Measurements from ENCODE around the gene NPIPA7. TPM values are rescaled to one million over a fixed set of nuclear protein-coding genes. Genes with fewer than 3 reads are reported as not detected.
"Not testable (repeated sequence)": the region's sequence is repeated elsewhere in the genome, so short reads cannot be mapped to it uniquely, and the experiment has no call there.

NPIPA7 gene
- polyA plus RNA-seq, 1 experiment = 18.8 TPM

DNA sequence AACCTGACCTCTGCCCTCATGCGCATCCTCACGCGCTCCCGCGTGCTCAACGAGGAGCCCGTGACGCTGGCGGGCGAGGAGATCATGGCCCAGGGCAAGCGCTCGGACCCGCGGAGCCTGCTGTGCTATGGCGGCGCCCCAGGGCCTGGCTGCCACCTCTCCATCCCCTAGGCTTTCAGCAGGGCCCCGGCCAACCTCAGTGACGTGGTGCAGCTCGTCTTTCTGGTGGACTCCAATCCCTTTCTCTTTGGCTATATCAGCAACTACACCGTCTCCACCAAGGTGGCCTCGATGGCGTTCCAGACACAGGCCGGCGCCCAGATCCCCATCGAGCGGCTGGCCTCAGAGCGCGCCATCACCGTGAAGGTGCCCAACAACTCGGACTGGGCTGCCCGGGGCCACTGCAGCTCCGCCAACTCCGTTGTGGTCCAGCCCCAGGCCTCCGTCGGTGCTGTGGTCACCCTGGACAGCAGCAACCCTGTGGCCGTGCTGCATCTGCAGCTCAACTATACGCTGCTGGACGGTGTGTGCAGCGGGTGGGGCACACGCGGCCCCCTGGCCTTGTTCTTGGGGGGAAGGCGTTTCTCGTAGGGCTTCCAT, 7.7 kb upstream of the NPIPA7 start:
- DNase-seq (ENCODE audit: low read depth); POLR2A ChIA-PET; H3K36me3 ChIP-seq (ENCODE audit: control insufficient read depth, insufficient read depth, low read length); H3K4me3 ChIP-seq (ENCODE audit: low read depth, low read length); CTCF ChIA-PET; H3K27me3 ChIP-seq (ENCODE audit: control insufficient read depth, insufficient read depth, low read length): not testable (repeated sequence)

DNA sequence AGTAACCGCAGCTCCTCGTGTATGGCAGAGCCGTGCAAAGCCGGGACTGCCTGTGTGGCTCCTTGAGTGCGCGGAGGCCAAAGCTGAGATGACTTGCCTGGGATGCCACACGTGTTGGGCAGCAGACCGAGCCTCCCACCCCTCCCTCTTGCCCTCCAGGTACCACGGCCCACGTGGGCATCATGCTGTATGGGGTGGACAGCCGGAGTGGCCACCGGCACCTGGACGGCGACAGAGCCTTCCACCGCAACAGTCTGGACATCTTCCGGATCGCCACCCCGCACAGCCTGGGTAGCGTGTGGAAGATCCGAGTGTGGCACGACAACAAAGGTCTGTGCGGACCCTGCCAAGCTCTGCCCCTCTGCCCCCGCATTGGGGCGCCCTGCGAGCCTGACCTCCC, 4.7 kb upstream of the NPIPA7 start:
- H3K27me3 ChIP-seq (ENCODE audit: control insufficient read depth, insufficient read depth, low read length); H3K4me3 ChIP-seq (ENCODE audit: low read depth, low read length); H3K36me3 ChIP-seq (ENCODE audit: control insufficient read depth, insufficient read depth, low read length); DNase-seq (ENCODE audit: low read depth); POLR2A ChIA-PET; CTCF ChIA-PET: not testable (repeated sequence)

DNA sequence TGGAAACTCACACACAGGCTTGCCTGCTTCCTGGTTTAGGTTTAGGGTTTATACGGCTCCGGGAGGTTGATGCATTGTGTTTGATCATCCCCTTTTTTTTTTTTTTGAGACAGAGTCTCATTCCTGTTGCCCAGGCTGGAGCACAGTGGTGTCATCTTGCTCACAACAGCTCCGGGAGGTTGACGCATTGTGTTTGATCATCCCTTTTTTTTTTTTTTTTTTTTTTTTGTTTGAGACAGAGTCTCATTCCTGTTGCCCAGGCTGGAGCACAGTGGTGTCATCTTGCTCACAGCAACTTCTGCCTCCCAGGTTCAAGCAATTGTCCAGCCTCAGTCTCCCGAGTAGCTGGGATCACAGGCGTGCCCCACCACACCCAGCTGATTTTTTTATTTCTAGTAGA, 20.7 kb downstream of the NPIPA7 start:
- POLR2A ChIA-PET; H3K4me3 ChIP-seq (ENCODE audit: low read depth, low read length); H3K36me3 ChIP-seq (ENCODE audit: control insufficient read depth, insufficient read depth, low read length); H3K27me3 ChIP-seq (ENCODE audit: control insufficient read depth, insufficient read depth, low read length); DNase-seq (ENCODE audit: low read depth); CTCF ChIA-PET: not testable (repeated sequence)

DNA sequence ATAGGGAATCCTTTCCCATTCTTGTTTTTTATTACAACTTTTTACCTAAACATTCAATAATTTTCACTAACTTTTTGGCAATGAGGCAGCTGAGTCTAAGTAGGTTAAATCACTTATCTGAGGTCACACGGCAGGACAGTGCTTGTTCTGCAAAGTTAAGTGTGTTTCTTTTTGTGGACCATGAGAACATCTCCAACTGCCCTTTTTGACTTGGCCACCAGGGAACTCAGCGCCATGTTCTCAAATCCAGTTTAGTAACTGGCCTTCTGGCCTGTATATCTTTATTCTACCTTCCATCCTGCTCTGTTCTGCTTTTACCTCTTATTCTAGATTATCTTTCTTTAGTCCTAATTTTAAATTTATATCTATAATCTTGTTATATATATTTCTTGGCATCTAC, 23.4 kb downstream of the NPIPA7 start:
- CTCF ChIA-PET, POLR2A ChIA-PET: not testable (repeated sequence)

DNA sequence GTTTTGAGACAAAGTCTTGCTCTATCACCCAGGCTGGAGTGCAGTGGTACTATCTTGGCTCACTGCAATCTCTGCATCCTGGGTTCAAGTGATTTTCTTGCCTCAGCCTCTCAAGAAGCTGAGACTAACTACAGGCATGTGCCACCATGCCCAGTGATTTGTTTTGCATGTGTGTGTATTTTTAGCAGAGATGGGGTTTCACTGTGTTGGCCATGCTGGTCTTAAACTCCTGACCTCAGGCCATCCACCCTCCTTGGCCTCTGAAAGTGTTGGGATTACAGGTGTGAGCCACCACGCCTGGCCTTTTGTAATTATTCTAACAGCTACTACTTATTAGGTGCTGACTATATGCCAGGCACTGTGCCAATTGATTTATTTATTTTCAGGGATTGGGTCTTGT, 25.3 kb downstream of the NPIPA7 start:
- CTCF ChIA-PET; POLR2A ChIA-PET; H3K27me3 ChIP-seq (ENCODE audit: control insufficient read depth, insufficient read depth, low read length): not testable (repeated sequence)

More for the DNA sequence above, 23.4 kb downstream of the NPIPA7 start:
- DNase-seq (ENCODE audit: low read depth); H3K27me3 ChIP-seq (ENCODE audit: control insufficient read depth, insufficient read depth, low read length); H3K4me3 ChIP-seq (ENCODE audit: low read depth, low read length); H3K36me3 ChIP-seq (ENCODE audit: control insufficient read depth, insufficient read depth, low read length): not testable (repeated sequence)

DNA sequence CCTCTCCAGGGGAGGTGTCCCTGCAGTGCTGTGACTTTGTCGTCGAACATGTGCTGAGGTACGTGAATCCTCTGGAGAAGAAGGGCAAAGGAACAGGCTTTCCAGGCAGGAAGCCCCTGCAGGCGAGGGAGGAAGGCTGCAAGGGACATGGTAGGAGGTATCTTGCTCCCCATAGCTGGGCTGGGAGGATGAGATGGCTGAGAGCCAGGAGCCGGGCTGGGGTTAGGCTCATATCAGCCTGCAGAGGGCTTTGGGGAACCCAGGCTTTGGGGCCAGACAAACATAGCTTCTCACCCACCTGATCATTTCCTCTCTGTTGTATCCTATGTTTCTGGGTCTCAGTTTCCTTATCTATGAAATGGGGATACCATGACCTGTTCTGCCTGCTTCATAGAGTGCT, 26.5 kb downstream of the NPIPA7 start:
- H3K27me3 ChIP-seq (ENCODE audit: control insufficient read depth, insufficient read depth, low read length); H3K4me3 ChIP-seq (ENCODE audit: low read depth, low read length); POLR2A ChIA-PET; H3K36me3 ChIP-seq (ENCODE audit: control insufficient read depth, insufficient read depth, low read length); CTCF ChIA-PET; DNase-seq (ENCODE audit: low read depth): not testable (repeated sequence)

More for the DNA sequence above, 25.3 kb downstream of the NPIPA7 start:
- H3K4me3 ChIP-seq (ENCODE audit: low read depth, low read length); H3K36me3 ChIP-seq (ENCODE audit: control insufficient read depth, insufficient read depth, low read length); DNase-seq (ENCODE audit: low read depth): not testable (repeated sequence)

DNA sequence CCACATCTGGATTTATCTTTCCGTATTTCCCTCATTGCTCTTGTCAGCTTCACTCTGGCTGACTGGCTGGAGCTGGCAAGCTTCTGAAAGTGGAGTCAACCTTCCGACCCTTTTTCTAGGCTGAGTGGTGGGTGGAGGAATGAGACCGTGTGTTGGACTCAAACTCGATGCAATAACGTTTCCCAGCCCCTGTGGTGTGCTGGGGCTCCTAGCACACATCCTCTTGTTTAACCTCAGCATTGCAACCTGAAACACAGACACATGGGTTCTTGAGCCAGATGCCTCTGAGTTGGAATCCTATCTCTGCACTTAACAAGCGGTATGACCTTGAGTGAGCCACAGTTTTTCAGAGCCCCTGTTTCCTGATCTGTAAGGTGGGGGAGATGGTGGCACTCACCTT, 29.5 kb downstream of the NPIPA7 start:
- DNase-seq (ENCODE audit: low read depth); H3K36me3 ChIP-seq (ENCODE audit: control insufficient read depth, insufficient read depth, low read length); POLR2A ChIA-PET; CTCF ChIA-PET; H3K27me3 ChIP-seq (ENCODE audit: control insufficient read depth, insufficient read depth, low read length); H3K4me3 ChIP-seq (ENCODE audit: low read depth, low read length): not testable (repeated sequence)

DNA sequence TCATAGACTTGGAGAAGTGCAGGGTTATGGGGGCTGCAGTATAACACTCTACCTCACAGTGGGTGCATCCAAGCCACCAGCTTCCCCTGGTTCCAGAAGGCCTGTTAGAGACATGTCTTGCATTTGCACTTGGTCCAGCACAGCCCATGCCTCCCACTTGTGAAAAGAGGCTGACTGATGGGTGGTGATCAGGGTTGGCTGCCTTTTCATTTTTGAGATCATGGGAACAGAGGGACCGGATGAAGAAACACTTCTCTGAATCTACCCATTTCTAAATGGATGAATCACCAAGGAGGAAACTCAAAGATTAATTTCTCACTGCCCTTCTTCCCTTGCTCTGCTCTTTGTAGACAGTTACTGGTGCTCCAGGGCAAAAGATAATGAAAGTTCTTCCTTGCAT, 34.8 kb downstream of the NPIPA7 start:
- H3K27me3 ChIP-seq (ENCODE audit: control insufficient read depth, insufficient read depth, low read length); H3K36me3 ChIP-seq (ENCODE audit: control insufficient read depth, insufficient read depth, low read length); CTCF ChIA-PET; H3K4me3 ChIP-seq (ENCODE audit: low read depth, low read length); DNase-seq (ENCODE audit: low read depth); POLR2A ChIA-PET: not testable (repeated sequence)

DNA sequence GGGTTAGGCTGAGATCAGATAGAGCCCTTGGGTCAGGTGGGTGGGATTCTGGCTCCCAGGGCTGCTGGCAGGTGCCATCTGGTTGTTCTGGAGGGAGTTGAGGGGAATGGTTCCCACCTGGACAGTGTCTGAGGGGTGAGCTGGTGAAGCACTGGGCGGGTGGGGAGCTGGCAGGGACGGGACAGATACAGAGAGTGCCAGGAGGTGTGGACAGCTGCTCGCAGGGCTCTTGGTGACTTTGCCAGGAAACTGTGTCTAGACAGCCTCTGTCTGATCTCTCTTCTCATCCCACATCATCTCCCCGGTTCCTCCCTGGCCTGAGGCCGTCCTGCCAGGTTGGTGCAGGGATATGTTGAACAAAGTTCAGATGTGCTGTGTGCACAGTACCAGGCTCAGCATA, 38.1 kb downstream of the NPIPA7 start:
- DNase-seq (ENCODE audit: low read depth); POLR2A ChIA-PET; CTCF ChIA-PET; H3K27me3 ChIP-seq (ENCODE audit: control insufficient read depth, insufficient read depth, low read length); H3K4me3 ChIP-seq (ENCODE audit: low read depth, low read length); H3K36me3 ChIP-seq (ENCODE audit: control insufficient read depth, insufficient read depth, low read length): not testable (repeated sequence)

DNA sequence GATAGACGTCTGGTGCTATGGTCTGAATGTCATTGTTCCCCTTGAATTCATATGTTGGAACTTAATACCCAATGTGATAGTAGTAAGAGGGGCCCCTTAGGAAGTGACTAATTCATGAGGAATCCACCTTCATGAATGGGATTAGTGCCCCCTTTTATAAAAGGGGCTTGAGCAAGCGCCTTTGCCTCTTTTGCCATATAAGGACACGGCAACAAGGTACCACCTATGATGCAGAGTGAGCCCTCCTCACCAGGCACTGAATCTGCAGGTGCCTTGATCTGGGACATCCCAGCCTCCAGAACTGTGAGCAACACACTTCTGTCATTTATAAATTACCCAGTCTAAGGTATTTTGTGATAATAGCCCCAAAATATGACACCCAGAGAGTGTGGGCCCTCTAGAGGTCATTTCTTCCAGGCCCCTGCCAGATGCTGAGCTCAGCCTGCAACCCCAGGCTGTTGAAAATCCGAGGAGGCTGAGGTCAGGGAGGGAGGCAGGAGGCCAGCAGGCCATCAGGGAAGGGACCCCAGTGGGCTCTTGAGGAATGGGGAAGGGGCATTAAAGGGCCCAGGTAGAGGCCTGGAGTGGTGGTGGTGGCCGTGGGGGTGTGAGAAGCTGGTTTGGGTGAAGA, 39.1 kb downstream of the NPIPA7 start:
- H3K36me3 ChIP-seq (ENCODE audit: control insufficient read depth, insufficient read depth, low read length); DNase-seq (ENCODE audit: low read depth); CTCF ChIA-PET; H3K27me3 ChIP-seq (ENCODE audit: control insufficient read depth, insufficient read depth, low read length); H3K4me3 ChIP-seq (ENCODE audit: low read depth, low read length); POLR2A ChIA-PET: not testable (repeated sequence)

DNA sequence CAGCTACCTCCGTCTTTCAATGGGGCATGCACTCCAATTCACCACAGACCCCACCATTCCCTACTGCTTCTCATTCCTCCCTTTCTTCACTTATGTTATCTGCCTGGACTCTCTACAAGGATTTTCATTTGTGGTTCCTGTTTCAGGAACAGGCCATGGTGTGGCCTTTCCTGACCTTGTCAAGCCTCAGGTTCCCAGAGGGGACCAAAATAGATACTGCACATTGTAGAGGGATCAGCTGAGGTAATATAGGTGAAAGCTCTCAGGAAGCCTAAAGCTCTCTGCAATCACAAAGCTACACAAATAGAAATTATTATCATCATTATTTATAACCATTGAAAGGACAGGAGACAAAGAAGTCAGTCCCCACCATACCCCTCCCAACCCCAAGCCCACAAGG, 41.6 kb downstream of the NPIPA7 start:
- POLR2A ChIA-PET; DNase-seq (ENCODE audit: low read depth); H3K4me3 ChIP-seq (ENCODE audit: low read depth, low read length); H3K36me3 ChIP-seq (ENCODE audit: control insufficient read depth, insufficient read depth, low read length); H3K27me3 ChIP-seq (ENCODE audit: control insufficient read depth, insufficient read depth, low read length); CTCF ChIA-PET: not testable (repeated sequence)

DNA sequence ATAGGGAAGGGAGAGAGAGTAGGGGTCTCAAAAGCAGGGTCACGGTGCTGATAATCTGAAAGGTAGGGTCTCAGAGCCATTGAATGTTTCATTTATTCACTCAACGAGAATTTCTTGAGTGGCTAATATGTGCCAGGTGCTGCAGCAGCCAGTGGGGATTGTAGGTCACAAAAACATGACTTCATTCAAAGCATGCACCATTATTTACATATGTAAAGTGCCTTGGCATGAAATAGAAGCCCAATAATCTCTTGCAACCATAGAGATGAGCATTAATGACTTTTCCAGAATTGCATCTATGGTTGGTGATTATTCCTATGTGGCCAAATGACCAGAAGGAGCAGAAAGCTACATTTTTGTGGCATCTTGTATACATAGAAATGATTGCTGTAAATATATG, 46.2 kb downstream of the NPIPA7 start:
- POLR2A ChIA-PET; H3K36me3 ChIP-seq (ENCODE audit: control insufficient read depth, insufficient read depth, low read length); H3K4me3 ChIP-seq (ENCODE audit: low read depth, low read length); H3K27me3 ChIP-seq (ENCODE audit: control insufficient read depth, insufficient read depth, low read length); CTCF ChIA-PET; DNase-seq (ENCODE audit: low read depth): not testable (repeated sequence)

DNA sequence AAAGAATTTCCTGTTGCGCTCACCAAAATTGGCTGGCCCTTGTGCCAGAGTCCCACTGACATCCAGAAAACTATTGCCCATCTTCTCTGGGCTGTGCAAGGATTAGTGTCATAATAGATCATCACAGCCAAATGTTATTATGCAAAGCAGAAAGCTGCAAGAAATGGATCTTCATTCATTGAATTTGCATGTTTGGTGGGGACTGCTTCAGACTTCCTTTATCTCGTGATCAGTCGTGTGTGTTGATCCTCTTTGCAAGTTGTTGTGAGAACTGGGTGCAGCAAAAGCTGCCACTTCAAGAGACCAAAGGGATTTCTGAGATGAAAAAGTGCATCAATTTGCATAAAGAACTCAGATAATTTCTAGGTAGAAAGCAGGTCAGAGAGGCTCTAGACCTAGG, 52.2 kb downstream of the NPIPA7 start:
- H3K36me3 ChIP-seq (ENCODE audit: control insufficient read depth, insufficient read depth, low read length); POLR2A ChIA-PET; DNase-seq (ENCODE audit: low read depth); CTCF ChIA-PET; H3K4me3 ChIP-seq (ENCODE audit: low read depth, low read length); H3K27me3 ChIP-seq (ENCODE audit: control insufficient read depth, insufficient read depth, low read length): not testable (repeated sequence)

DNA sequence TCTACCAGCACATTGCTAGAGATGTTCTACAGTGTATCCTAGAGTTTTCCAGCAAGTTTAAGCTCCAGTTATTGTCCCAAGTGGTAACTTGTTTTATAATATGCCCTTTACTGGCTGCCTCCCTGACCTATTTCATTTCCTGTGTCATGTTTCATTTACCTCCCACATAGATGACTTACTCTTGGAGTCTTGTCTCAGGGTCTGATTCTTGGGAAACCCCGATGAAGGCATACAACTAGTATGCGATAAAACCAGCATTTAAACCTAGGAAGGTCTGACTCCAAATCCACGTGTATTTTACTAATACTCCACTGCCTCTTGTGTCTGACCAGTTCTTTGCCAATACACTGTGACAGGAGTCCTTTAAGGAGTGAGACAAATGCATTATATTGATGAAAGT, 55.8 kb downstream of the NPIPA7 start:
- H3K27me3 ChIP-seq (ENCODE audit: control insufficient read depth, insufficient read depth, low read length); H3K36me3 ChIP-seq (ENCODE audit: control insufficient read depth, insufficient read depth, low read length); DNase-seq (ENCODE audit: low read depth); POLR2A ChIA-PET; CTCF ChIA-PET; H3K4me3 ChIP-seq (ENCODE audit: low read depth, low read length): not testable (repeated sequence)

Data from BJ (cell line).